HG03520 (cell line): ENCODE results near the gene ACCSL.
A peak's percentile ranks its signal among the peaks of the same experiment; 100 is the strongest.

ENCODE experiments used
- ATAC-seq: cut with Tn5 transposase; IDR thresholded peaks from one replicate; pipeline ENCODE4 v1.9.1; 2021; ENCODE audit warnings: mild to moderate bottlenecking, moderate library complexity; ENCODE audit not compliant: unreplicated experiment

Gene ACCSL

GRCh38 chr11:44094260-44094868 lies 46.6 kb downstream of the ACCSL start:
- ATAC-seq = no peak

GRCh38 chr11:44095506-44096359 lies 48.0 kb downstream of the ACCSL start, which contains the start of gene EXT2:
EXT2 (plus strand) TSS chr11:44095678; CDS start chr11:44107713, 12,035 bp downstream.
- ATAC-seq = peak; percentile 93

GRCh38 chr11:44096360-44097185 lies 48.8 kb downstream of the ACCSL start:
- no peak for ATAC-seq

GRCh38 chr11:44097821-44098220 lies 50.0 kb downstream of the ACCSL start:
- no peak for ATAC-seq

- no peak for ATAC-seq
Observed at GRCh38 chr11:44101098-44101497, 53.3 kb downstream of the ACCSL start.

GRCh38 chr11:44104481-44105294 lies 56.9 kb downstream of the ACCSL start:
- ATAC-seq = no peak

- ATAC-seq = no peak
Observed at GRCh38 chr11:44108260-44108659, 60.5 kb downstream of the ACCSL start.
